Uterus (tissue), 2 donors: ENCODE data around the gene TPT1.

Source experiments
- CTCF ChIP-seq, 4 experiments: fragments of 200-600 bp in 2 of 4; fragments of 450-650 bp in 2 of 4; sonication (generic) in 2 of 4; IDR thresholded peaks; one replicate each; pipeline ENCODE4 v1.5.1; 2016 to 2019; ENCODE audit warnings: antibody characterized with exemption in 4 of 4, mild to moderate bottlenecking in 2 of 4, moderate library complexity in 1 of 4
- POLR2A ChIP-seq, 2 donors: fragments of 450-650 bp; IDR thresholded peaks; one replicate each; pipeline ENCODE4 v1.6.1; 2016; ENCODE audit warnings: antibody characterized with exemption in 2 of 2, mild to moderate bottlenecking in 1 of 2, moderate library complexity in 1 of 2

- TF ChIP-seq CTCF (IDR thresholded peaks at IDR 0.05) (no peak), POLR2A (IDR thresholded peaks at IDR 0.05) (no peak)
Measured at GRCh38 chr13:45333251-45333976, 7.6 kb downstream of the TPT1 start.
